Liver (tissue), 3 donors: ENCODE results near the gene KLF16.

Source experiments
- TAF1 ChIP-seq: conservative IDR thresholded peaks from 2 replicates; pipeline ENCODE4 v1.6.1; 2016; ENCODE audit warnings: antibody characterized with exemption, mild to moderate bottlenecking
- TF ChIP-seq, protein P1 (sequence below): fragments of 150-350 bp; IDR thresholded peaks from 2 replicates; pipeline ENCODE4 v1.5.1; 2017; ENCODE audit warnings: improper control_type of control experiment, low read depth, low read length; ENCODE audit not compliant: missing input control
- TF ChIP-seq, protein P2 (sequence below): IDR thresholded peaks from 2 replicates; pipeline ENCODE4 v1.6.1; 2016; ENCODE audit warnings: antibody characterized with exemption
- TF ChIP-seq, protein P3 (sequence below): IDR thresholded peaks from 2 replicates; pipeline ENCODE4 v1.6.1; 2016; ENCODE audit warnings: antibody characterized with exemption, mild to moderate bottlenecking
- donor health status: healthy.
- donor health status: healthy.

DNA sequence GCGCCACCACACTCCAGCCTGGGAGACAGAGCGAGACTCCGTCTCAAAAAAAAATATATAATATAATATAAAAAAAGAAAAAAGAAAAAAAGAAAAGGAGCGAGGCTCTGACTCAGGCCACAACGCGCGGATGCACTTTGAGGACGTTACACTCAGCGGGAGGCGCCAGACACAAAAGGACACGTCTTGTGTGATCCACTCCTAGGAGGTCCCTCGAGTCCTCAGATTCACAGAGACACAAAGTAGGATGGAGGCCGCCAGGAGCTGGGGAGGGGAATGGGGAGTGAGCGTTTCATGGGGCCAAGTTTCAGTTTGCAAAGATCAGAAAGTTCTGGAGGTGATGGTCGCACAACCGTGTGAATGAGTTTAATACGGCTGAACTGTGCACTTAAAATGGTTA lies 30.4 kb upstream of the KLF16 start:
- TF ChIP-seq, protein P1, sequence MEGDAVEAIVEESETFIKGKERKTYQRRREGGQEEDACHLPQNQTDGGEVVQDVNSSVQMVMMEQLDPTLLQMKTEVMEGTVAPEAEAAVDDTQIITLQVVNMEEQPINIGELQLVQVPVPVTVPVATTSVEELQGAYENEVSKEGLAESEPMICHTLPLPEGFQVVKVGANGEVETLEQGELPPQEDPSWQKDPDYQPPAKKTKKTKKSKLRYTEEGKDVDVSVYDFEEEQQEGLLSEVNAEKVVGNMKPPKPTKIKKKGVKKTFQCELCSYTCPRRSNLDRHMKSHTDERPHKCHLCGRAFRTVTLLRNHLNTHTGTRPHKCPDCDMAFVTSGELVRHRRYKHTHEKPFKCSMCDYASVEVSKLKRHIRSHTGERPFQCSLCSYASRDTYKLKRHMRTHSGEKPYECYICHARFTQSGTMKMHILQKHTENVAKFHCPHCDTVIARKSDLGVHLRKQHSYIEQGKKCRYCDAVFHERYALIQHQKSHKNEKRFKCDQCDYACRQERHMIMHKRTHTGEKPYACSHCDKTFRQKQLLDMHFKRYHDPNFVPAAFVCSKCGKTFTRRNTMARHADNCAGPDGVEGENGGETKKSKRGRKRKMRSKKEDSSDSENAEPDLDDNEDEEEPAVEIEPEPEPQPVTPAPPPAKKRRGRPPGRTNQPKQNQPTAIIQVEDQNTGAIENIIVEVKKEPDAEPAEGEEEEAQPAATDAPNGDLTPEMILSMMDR = no peak
- TF ChIP-seq, protein P2, sequence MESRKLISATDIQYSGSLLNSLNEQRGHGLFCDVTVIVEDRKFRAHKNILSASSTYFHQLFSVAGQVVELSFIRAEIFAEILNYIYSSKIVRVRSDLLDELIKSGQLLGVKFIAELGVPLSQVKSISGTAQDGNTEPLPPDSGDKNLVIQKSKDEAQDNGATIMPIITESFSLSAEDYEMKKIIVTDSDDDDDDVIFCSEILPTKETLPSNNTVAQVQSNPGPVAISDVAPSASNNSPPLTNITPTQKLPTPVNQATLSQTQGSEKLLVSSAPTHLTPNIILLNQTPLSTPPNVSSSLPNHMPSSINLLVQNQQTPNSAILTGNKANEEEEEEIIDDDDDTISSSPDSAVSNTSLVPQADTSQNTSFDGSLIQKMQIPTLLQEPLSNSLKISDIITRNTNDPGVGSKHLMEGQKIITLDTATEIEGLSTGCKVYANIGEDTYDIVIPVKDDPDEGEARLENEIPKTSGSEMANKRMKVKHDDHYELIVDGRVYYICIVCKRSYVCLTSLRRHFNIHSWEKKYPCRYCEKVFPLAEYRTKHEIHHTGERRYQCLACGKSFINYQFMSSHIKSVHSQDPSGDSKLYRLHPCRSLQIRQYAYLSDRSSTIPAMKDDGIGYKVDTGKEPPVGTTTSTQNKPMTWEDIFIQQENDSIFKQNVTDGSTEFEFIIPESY = no peak
- no peak for TF ChIP-seq TAF1
- TF ChIP-seq, protein P3, sequence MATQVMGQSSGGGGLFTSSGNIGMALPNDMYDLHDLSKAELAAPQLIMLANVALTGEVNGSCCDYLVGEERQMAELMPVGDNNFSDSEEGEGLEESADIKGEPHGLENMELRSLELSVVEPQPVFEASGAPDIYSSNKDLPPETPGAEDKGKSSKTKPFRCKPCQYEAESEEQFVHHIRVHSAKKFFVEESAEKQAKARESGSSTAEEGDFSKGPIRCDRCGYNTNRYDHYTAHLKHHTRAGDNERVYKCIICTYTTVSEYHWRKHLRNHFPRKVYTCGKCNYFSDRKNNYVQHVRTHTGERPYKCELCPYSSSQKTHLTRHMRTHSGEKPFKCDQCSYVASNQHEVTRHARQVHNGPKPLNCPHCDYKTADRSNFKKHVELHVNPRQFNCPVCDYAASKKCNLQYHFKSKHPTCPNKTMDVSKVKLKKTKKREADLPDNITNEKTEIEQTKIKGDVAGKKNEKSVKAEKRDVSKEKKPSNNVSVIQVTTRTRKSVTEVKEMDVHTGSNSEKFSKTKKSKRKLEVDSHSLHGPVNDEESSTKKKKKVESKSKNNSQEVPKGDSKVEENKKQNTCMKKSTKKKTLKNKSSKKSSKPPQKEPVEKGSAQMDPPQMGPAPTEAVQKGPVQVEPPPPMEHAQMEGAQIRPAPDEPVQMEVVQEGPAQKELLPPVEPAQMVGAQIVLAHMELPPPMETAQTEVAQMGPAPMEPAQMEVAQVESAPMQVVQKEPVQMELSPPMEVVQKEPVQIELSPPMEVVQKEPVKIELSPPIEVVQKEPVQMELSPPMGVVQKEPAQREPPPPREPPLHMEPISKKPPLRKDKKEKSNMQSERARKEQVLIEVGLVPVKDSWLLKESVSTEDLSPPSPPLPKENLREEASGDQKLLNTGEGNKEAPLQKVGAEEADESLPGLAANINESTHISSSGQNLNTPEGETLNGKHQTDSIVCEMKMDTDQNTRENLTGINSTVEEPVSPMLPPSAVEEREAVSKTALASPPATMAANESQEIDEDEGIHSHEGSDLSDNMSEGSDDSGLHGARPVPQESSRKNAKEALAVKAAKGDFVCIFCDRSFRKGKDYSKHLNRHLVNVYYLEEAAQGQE = no peak
